ENCODE results near the gene MC3R.

MC3R gene

GRCh38 chr20:56247954-56248782 lies at the start of gene MC3R:
MC3R (plus strand) TSS chr20:56248732; CDS start chr20:56248844, 112 bp downstream.
- Histone ChIP-seq H3K4me3 (ENCODE audit: low read length in 2 of 2) (no peak within 1 kb of the TSS), H3K27ac (ENCODE audit: low read length) (no peak within 1 kb of the TSS), H3K9ac (ENCODE audit: low read length in 2 of 2) (no peak within 1 kb of the TSS), H3K27me3 (ENCODE audit: control insufficient read depth in 1 of 2, insufficient read depth in 2 of 2, low read length in 2 of 2) (peaks cover 15 to 30% of the 10 kb centered on the region in 2 donors), H3K4me1 (ENCODE audit: control insufficient read depth, insufficient read depth, low read length) (no peaks in the 10 kb centered on the region), H3K36me3 (ENCODE audit: control insufficient read depth in 2 of 2, insufficient read depth in 2 of 2, low read length in 2 of 2) (no peaks in the 10 kb centered on the region), H3K9me3 (ENCODE audit: control insufficient read depth in 2 of 2, low read length in 2 of 2) (no peaks in the 10 kb centered on the region)

DNA sequence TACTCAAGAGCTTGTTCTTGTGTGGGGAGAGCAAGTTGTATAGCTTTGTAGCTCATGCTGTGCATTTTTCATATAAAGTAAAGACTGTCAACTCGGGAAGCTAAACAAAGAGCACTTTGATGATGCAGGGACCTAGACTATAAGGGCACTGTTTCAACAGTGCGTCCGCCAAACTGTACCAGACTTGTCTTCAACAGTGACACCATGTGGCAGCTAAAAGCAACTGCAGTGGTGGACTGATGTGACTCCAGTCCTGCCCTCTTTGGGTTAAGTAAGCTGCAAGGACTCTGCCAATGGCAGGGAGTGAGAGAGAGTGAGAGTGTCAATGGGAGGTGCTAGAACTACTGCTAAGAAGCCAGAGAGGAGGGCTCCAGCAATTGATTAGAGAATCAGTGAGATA lies 48.1 kb upstream of the MC3R start:
- Histone ChIP-seq H3K9me3 (ENCODE audit: control insufficient read depth in 2 of 2, low read length in 2 of 2) (peaks cover 13 to 15% of the 10 kb centered on the region in 2 donors), H3K27me3 (ENCODE audit: control insufficient read depth in 1 of 2, insufficient read depth in 2 of 2, low read length in 2 of 2) (peaks cover 0 to 3% of the 10 kb centered on the region in 2 donors), H3K4me3 (ENCODE audit: low read length in 2 of 2) (no peak overlapping the region), H3K36me3 (ENCODE audit: control insufficient read depth in 2 of 2, insufficient read depth in 2 of 2, low read length in 2 of 2) (no peaks in the 10 kb centered on the region), H3K27ac (ENCODE audit: low read length) (no peak overlapping the region), H3K4me1 (ENCODE audit: control insufficient read depth, insufficient read depth, low read length) (no peaks in the 10 kb centered on the region), H3K9ac (ENCODE audit: low read length in 2 of 2) (no peak overlapping the region)

GRCh38 chr20:56202493-56203077 lies 45.9 kb upstream of the MC3R start:
- Histone ChIP-seq H3K27me3 (ENCODE audit: control insufficient read depth in 1 of 2, insufficient read depth in 2 of 2, low read length in 2 of 2) (peaks cover 0 to 3% of the 10 kb centered on the region in 2 donors), H3K4me1 (ENCODE audit: control insufficient read depth, insufficient read depth, low read length) (no peaks in the 10 kb centered on the region), H3K9ac (ENCODE audit: low read length in 2 of 2) (no peak overlapping the region), H3K4me3 (ENCODE audit: low read length in 2 of 2) (no peak overlapping the region), H3K27ac (ENCODE audit: low read length) (no peak overlapping the region), H3K9me3 (ENCODE audit: control insufficient read depth in 2 of 2, low read length in 2 of 2) (peaks cover 13 to 15% of the 10 kb centered on the region in 2 donors), H3K36me3 (ENCODE audit: control insufficient read depth in 2 of 2, insufficient read depth in 2 of 2, low read length in 2 of 2) (no peaks in the 10 kb centered on the region)

GRCh38 chr20:56204206-56204605 lies 44.3 kb upstream of the MC3R start:
- no peaks in the 10 kb centered on the region for H3K4me1 ChIP-seq (ENCODE audit: control insufficient read depth, insufficient read depth, low read length)
- H3K4me3 ChIP-seq (ENCODE audit: low read length in 2 of 2), result no peak overlapping the region
- H3K27me3 ChIP-seq (ENCODE audit: control insufficient read depth in 1 of 2, insufficient read depth in 2 of 2, low read length in 2 of 2), result no peaks in the 10 kb centered on the region
- H3K9ac ChIP-seq (ENCODE audit: low read length in 2 of 2), result no peak overlapping the region
- no peak overlapping the region for H3K27ac ChIP-seq (ENCODE audit: low read length)
- H3K9me3 ChIP-seq (ENCODE audit: control insufficient read depth in 2 of 2, low read length in 2 of 2), result peaks cover 11 to 13% of the 10 kb centered on the region in 2 donors
- H3K36me3 ChIP-seq (ENCODE audit: control insufficient read depth in 2 of 2, insufficient read depth in 2 of 2, low read length in 2 of 2), result no peaks in the 10 kb centered on the region

- Histone ChIP-seq H3K27ac (ENCODE audit: low read length) (no peak overlapping the region), H3K27me3 (ENCODE audit: control insufficient read depth in 1 of 2, insufficient read depth in 2 of 2, low read length in 2 of 2) (no peaks in the 10 kb centered on the region), H3K9me3 (ENCODE audit: control insufficient read depth in 2 of 2, low read length in 2 of 2) (peaks cover 4 to 7% of the 10 kb centered on the region in 2 donors), H3K4me3 (ENCODE audit: low read length in 2 of 2) (no peak overlapping the region), H3K36me3 (ENCODE audit: control insufficient read depth in 2 of 2, insufficient read depth in 2 of 2, low read length in 2 of 2) (no peaks in the 10 kb centered on the region), H3K4me1 (ENCODE audit: control insufficient read depth, insufficient read depth, low read length) (no peaks in the 10 kb centered on the region), H3K9ac (ENCODE audit: low read length in 2 of 2) (no peak overlapping the region)
Measured at GRCh38 chr20:56205346-56205745, 43.2 kb upstream of the MC3R start.

- Histone ChIP-seq H3K27me3 (ENCODE audit: control insufficient read depth in 1 of 2, insufficient read depth in 2 of 2, low read length in 2 of 2) (no peaks in the 10 kb centered on the region), H3K4me3 (ENCODE audit: low read length in 2 of 2) (no peak overlapping the region), H3K36me3 (ENCODE audit: control insufficient read depth in 2 of 2, insufficient read depth in 2 of 2, low read length in 2 of 2) (no peaks in the 10 kb centered on the region), H3K27ac (ENCODE audit: low read length) (no peak overlapping the region), H3K9me3 (ENCODE audit: control insufficient read depth in 2 of 2, low read length in 2 of 2) (no peaks in the 10 kb centered on the region), H3K4me1 (ENCODE audit: control insufficient read depth, insufficient read depth, low read length) (no peaks in the 10 kb centered on the region), H3K9ac (ENCODE audit: low read length in 2 of 2) (no peak overlapping the region)
Measured at GRCh38 chr20:56207656-56208055, 40.9 kb upstream of the MC3R start.

DNA sequence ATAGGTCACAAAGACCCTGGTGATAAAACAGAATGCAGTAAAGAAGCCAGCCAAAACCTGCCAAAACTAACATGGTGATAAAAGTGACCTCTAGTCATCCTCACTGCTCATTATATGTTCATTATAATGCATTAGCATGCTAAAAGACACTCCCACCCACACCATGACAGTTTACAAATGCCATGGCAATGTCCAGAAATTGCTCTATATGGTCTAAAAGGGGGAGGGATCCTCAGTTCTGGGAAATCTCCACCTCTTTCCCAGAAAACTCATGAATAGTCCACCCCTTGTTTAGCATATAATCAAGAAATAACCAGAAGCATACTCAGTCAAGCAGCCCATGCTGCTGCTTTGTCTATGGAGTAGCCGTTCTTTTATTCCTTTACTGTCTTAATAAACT lies 40.4 kb upstream of the MC3R start:
- Histone ChIP-seq H3K36me3 (ENCODE audit: control insufficient read depth in 2 of 2, insufficient read depth in 2 of 2, low read length in 2 of 2) (no peaks in the 10 kb centered on the region), H3K4me1 (ENCODE audit: control insufficient read depth, insufficient read depth, low read length) (no peaks in the 10 kb centered on the region), H3K27me3 (ENCODE audit: control insufficient read depth in 1 of 2, insufficient read depth in 2 of 2, low read length in 2 of 2) (no peaks in the 10 kb centered on the region), H3K4me3 (ENCODE audit: low read length in 2 of 2) (no peak overlapping the region), H3K9me3 (ENCODE audit: control insufficient read depth in 2 of 2, low read length in 2 of 2) (no peaks in the 10 kb centered on the region), H3K27ac (ENCODE audit: low read length) (no peak overlapping the region), H3K9ac (ENCODE audit: low read length in 2 of 2) (no peak overlapping the region)

- Histone ChIP-seq H3K27me3 (ENCODE audit: control insufficient read depth in 1 of 2, insufficient read depth in 2 of 2, low read length in 2 of 2) (no peaks in the 10 kb centered on the region), H3K9me3 (ENCODE audit: control insufficient read depth in 2 of 2, low read length in 2 of 2) (no peaks in the 10 kb centered on the region), H3K9ac (ENCODE audit: low read length in 2 of 2) (no peak overlapping the region), H3K27ac (ENCODE audit: low read length) (no peak overlapping the region), H3K4me1 (ENCODE audit: control insufficient read depth, insufficient read depth, low read length) (no peaks in the 10 kb centered on the region), H3K36me3 (ENCODE audit: control insufficient read depth in 2 of 2, insufficient read depth in 2 of 2, low read length in 2 of 2) (no peaks in the 10 kb centered on the region), H3K4me3 (ENCODE audit: low read length in 2 of 2) (no peak overlapping the region)
Measured at GRCh38 chr20:56211051-56211450, 37.5 kb upstream of the MC3R start.

DNA sequence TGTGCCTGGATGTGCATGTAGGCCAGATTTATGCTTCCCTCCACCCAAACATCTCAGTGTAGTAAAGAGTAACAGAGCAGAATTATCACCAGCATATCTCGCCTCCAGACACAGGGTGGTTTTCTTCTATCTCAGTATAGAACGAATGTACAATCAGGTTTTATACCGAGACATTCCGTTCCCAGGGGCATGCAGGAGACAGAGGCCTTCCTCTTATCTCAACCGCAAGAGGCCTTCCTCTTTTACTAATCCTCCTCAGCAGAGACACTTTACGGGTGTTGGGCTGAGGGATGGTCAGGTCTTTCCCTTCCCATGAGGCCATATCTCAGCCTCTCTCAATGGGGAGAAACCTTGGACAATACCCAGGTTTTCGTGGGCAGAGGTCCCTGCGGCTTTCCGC lies 36.4 kb upstream of the MC3R start:
- no peak overlapping the region for H3K9ac ChIP-seq (ENCODE audit: low read length in 2 of 2)
- no peak overlapping the region for H3K4me3 ChIP-seq (ENCODE audit: low read length in 2 of 2)
- no peaks in the 10 kb centered on the region for H3K9me3 ChIP-seq (ENCODE audit: control insufficient read depth in 2 of 2, low read length in 2 of 2)
- H3K36me3 ChIP-seq (ENCODE audit: control insufficient read depth in 2 of 2, insufficient read depth in 2 of 2, low read length in 2 of 2), result no peaks in the 10 kb centered on the region
- no peak overlapping the region for H3K27ac ChIP-seq (ENCODE audit: low read length)
- H3K4me1 ChIP-seq (ENCODE audit: control insufficient read depth, insufficient read depth, low read length), result no peaks in the 10 kb centered on the region
- H3K27me3 ChIP-seq (ENCODE audit: control insufficient read depth in 1 of 2, insufficient read depth in 2 of 2, low read length in 2 of 2), result no peaks in the 10 kb centered on the region

- H3K4me3 ChIP-seq (ENCODE audit: low read length in 2 of 2), result no peak overlapping the region
- no peak overlapping the region for H3K27ac ChIP-seq (ENCODE audit: low read length)
- H3K4me1 ChIP-seq (ENCODE audit: control insufficient read depth, insufficient read depth, low read length), result no peaks in the 10 kb centered on the region
Measured at GRCh38 chr20:56213321-56213720, 35.2 kb upstream of the MC3R start.

GRCh38 chr20:56215115-56215514 lies 33.4 kb upstream of the MC3R start:
- Histone ChIP-seq H3K4me1 (ENCODE audit: control insufficient read depth, insufficient read depth, low read length) (no peaks in the 10 kb centered on the region), H3K4me3 (ENCODE audit: low read length in 2 of 2) (no peak overlapping the region), H3K27ac (ENCODE audit: low read length) (no peak overlapping the region), H3K36me3 (ENCODE audit: control insufficient read depth in 2 of 2, insufficient read depth in 2 of 2, low read length in 2 of 2) (no peaks in the 10 kb centered on the region), H3K9ac (ENCODE audit: low read length in 2 of 2) (no peak overlapping the region), H3K27me3 (ENCODE audit: control insufficient read depth in 1 of 2, insufficient read depth in 2 of 2, low read length in 2 of 2) (no peaks in the 10 kb centered on the region), H3K9me3 (ENCODE audit: control insufficient read depth in 2 of 2, low read length in 2 of 2) (no peaks in the 10 kb centered on the region)

More at GRCh38 chr20:56213321-56213720, 35.2 kb upstream of the MC3R start:
- Histone ChIP-seq H3K9me3 (ENCODE audit: control insufficient read depth in 2 of 2, low read length in 2 of 2) (no peaks in the 10 kb centered on the region), H3K36me3 (ENCODE audit: control insufficient read depth in 2 of 2, insufficient read depth in 2 of 2, low read length in 2 of 2) (no peaks in the 10 kb centered on the region), H3K27me3 (ENCODE audit: control insufficient read depth in 1 of 2, insufficient read depth in 2 of 2, low read length in 2 of 2) (no peaks in the 10 kb centered on the region), H3K9ac (ENCODE audit: low read length in 2 of 2) (no peak overlapping the region)
